ENCODE data around the gene BRICD5. TPM values are rescaled to one million over a fixed set of nuclear protein-coding genes. Genes with fewer than 3 reads are reported as not detected.
A peak's percentile ranks its signal among the peaks of the same experiment; 100 is the strongest.

BRICD5 gene
- total RNA-seq, 1 donor from 2014 or later = 4.4 TPM

- no peak for DNase-seq
These were observed 31.6 kb downstream of the BRICD5 start for GRCh38 chr16:2179107-2179501.

DNA sequence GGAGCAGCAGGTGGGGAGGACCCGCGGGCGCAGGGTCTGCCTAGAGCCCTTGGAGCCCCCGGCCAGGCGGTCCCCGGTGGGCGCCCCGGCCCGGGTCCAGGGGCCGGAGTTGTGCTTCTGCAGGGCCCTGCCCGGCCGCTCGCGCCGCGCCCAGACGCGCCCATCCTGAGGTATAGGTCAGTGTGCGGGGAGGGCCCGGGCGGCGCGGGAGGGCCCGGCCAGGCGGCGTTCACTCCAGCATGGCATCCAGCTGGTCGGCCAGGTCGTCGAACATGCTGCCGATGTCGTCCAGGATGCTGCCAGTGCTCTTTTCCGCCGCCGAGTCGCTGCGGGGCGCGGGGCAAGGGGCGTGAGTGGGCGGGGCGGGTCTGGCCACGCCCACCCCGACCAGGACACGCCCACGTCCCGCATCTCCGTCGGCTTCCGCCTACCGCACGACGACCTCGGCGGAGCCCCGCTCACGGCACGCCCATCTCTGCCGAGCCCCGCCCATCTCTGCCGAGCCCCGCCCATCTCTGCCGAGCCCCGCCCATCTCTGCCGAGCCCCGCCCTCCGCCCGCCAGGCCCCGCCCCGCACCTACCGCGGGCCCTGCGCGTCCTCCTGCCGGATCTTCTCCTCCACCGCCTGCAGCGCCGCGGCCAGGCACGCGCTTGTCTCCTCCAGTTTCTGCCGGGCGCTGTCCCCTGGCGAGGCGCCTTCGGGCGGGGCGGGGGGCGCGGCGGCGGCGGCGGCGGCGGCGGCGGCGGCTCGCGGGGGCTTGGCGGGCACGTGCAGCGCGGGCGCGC is 32.1 kb downstream of the BRICD5 start:
- DNase-seq = peak; percentile 74

GRCh38 chr16:2177561-2177960 is 33.1 kb downstream of the BRICD5 start:
- no peak for DNase-seq

DNA sequence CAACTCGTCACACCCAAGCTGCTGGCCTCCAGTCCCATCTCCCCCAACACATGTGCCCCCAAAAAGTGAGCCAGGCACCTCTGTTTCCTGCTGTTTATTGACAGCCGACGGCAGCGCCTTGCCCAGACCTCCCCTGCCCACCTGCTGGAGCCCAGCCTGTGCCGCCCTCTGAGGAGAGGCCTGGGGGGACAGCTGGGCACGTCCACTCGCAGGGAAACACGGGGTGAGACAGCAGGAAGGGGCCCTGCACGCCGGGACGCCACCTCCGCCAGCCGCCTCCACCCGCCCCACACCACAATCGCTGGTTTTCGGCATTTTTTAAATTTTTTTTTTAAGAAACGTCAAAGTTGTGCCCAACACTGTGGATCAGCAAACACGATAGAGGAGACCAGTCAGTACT is 33.6 kb downstream of the BRICD5 start:
- DNase-seq = no peak

GRCh38 chr16:2176047-2176446 is 34.6 kb downstream of the BRICD5 start:
- no peak for DNase-seq

DNA sequence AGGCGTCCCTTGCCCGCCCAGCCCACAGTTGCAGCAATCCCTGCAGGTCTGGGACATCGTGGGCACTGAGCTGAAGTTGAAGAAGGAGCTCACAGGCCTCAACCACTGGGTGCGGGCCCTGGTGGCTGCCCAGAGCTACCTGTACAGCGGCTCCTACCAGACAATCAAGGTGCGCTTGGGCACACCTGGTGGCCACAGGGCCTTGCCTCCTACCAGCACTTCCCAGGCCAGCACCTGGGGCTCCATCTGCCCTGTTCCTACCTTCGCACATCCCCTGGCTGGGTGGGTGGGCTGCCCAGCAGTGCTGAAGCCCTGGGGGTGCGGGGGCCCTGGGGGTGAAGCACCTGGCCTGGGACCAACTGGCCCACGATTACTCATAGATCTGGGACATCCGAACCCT is 35.2 kb downstream of the BRICD5 start:
- DNase-seq = no peak

- no peak for DNase-seq
These were observed 36.1 kb downstream of the BRICD5 start for GRCh38 chr16:2174396-2175131.

GRCh38 chr16:2173916-2174315 is 36.7 kb downstream of the BRICD5 start:
- DNase-seq = no peak

- DNase-seq = no peak
These were observed 37.3 kb downstream of the BRICD5 start for GRCh38 chr16:2173366-2173765.

GRCh38 chr16:2172688-2173335 is 37.9 kb downstream of the BRICD5 start:
- no peak for DNase-seq

DNA sequence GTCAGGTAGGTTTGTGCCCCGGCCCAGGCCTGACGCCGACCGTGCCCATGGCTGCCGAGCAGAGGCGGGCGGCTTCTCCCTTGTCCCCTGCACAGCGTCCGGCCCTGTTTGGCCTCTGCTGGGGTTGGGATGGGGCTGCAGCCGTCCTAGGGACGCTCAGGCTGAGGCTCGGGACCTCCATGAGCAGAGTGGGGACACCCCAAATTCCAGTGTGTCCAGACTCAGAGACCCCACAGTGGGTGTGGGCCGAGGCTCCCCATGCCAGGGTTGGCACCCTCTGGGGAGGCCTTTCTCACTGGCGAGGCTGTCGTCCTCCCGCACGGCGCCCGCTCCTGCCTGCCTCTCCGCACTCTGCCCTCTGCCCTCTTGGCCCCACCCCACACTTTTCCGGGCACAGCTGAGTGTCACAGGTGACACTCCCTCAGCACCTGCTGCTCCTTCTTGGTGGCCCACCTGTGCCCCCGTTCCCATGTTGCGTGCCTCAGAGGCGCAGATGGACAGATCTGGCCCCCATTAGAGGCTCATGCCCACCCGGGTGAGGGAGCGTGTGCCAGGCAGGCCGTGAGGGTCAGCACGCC is 39.0 kb downstream of the BRICD5 start:
- no peak for DNase-seq

GRCh38 chr16:2170587-2171435 is 39.9 kb downstream of the BRICD5 start:
- peak; percentile 64 for DNase-seq

GRCh38 chr16:2170080-2170479 is 40.6 kb downstream of the BRICD5 start:
- peak; percentile 96 for DNase-seq

DNA sequence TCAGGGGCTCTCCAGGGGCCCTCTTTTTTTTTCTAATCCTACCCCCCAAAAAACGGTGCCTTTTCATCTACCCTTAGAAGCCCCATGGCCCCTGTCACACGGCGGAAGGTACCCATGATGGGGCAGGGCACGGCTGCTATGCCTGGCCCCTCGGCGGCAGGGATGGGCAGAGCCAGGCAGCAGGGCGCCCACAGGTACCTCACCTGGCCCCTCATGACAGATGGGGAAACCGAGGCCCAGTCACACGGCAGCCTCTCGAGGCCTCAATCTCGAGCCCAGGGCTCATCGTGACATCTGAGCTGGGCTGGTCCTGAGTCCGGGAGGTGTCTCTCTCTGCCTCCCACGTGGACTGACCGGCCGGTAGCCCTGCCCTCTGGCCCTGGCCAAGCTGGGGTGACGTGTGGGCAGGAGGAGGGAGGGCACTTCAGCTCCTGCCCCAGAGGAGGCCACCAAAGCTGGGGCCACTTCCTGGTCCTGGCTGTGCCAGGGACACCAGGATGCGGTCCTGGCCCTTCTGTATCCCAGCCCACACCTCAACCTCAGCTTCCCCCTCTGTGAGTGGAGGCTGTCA is 43.5 kb downstream of the BRICD5 start:
- no peak for DNase-seq

- DNase-seq = no peak
These were observed 44.2 kb downstream of the BRICD5 start for GRCh38 chr16:2166263-2167067.

DNA sequence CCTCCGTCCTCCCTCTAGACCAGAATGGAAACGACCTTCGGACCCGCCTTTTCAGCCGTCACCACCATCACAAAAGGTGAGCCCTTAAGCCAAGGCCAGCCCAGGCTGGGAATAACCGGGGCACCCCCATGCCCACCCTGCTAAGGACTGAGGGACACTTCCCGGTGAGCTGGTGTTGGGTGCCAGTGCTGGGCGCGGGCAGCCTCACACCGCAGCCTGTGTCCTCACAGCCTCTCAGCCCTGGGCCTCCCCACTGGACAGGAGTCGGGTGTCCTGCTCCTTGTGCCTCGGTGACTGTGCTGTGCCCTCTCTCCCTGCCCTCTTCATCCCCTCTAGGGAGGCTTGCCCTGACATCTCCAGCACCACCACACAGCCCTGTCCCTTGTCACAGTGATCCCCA is 44.8 kb downstream of the BRICD5 start:
- DNase-seq = no peak

GRCh38 chr16:2163211-2163881 is 47.3 kb downstream of the BRICD5 start:
- no peak for DNase-seq

- no peak for DNase-seq
These were observed 48.0 kb downstream of the BRICD5 start for GRCh38 chr16:2162676-2163118.

DNA sequence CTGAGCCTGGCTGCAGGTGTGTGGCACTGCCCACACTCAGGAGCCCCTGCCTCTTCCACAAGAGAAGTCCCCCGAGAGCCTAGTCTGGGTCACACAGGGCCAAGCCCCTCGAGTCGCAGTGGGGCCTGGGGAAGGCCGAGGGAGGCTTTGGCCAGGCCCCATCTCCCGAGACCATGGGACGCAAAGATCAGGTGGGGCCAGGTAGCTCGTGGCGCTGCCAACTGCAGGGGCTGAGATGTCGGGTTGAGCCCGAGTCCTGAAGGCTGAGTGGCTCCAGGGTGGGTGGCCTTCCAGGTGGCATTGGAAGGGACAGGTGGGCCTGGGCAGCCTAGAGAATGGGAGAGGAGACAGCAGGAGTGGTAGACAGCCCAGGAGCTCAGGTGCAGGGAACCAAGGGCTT is 48.8 kb downstream of the BRICD5 start:
- no peak for DNase-seq

- no peak for DNase-seq
These were observed 49.6 kb downstream of the BRICD5 start for GRCh38 chr16:2160915-2161551.

Data from dermis blood vessel endothelial cell (primary cell).